Measurements from ENCODE around the gene TUBB2B.
"Not testable (repeated sequence)": the region's sequence is repeated elsewhere in the genome, so short reads cannot be mapped to it uniquely, and the experiment has no call there.

The TUBB2B gene

DNA sequence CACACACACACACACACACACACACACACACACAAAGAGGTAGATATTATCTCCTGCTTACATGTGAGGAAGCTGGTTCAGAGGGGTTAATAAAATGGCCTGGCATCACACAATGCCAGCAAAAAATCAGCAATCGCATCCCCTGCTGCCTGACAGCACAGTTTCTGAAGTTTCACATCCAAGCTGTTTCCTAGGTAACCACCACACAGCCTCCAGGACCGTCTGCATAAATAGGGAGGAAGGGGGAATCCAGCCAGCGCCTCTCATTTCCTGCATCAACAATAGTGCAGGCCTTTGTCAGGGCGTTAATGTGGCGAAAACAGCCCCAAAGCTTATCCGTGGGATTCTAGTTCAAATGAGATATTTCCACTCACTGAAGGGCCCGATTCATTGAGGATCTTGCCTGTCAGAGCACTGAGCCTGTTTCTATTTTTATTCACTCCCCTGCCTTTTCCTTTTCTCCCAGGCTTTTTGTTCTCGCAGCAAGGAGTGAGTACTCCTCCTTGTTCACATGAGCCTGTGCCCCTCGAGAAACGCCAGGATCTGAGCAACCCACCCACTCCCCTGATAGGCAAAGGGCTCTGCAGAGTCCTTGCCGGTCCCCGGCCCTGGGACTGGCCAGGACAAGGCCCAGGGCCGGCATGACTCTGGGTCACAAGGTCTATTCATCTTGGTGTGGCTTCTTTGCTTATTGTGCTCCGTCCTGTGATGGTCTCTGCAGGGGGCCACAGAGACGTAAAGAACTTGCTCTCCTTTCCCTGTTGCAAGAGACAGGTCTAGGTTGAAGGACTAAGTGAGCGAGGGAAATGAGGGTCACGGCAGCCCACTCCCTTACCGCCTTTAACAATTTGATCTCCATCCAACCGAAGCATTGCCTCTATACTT is 32.7 kb downstream of the TUBB2B start:
- in situ Hi-C loops (cut with MboI; ENCODE audit: low sequenced_read_pairs) = no loop called here

DNA sequence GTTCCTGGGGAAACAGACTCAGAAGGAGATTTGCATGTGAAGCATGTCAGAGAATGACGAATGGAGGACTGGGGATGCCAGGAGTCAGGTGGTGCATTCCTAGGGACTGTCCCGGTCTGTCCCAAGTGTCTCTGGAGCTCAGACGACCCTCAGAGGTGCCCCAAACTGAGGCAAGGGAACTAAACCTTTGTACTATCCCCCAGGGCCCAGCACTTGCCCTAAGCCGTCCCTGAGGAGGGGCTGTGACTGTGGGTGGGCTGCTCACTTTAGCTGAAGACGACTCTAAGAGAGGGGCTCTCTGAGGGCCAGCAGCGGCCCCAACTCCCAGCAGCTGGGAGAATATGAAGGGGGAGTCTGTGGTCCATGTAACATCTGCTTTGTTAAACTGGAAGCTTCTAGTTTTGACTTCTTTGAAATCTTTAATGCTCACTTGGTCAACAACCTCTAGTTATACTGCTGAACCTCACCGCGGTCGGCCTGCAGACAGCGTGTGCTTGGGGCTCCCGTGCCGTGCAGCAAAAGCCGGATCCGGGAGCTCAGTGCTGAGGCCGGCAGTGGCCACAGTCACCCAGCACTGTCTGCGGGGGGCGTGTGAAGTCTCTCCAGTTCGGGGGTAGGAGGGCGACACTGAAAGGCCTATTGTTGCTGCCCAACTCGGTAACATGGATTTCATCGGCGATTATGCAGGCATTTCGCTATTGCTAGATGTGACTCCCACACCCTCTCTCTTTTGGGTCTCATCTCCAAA is 34.2 kb downstream of the TUBB2B start:
- in situ Hi-C loops (cut with MboI; ENCODE audit: low sequenced_read_pairs) = no loop called here

DNA sequence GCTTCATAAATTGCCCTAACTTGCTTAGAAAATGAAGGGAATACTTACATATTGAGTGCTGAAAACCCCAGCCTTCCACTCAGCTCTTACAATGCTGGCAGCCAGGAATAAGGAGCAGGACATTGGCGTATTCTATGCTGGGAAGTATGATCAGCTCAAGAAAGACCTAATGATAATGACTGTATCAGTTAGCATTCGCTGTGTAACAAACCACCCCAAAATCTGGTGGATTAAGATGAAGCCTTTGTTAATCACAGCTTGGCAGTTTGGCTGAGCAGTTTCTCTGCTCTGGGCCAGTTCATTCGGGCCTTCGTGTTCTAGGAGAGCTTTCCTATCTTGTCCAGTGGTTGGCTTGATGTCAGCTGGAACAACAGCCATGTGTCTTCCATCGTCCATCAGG is 36.7 kb downstream of the TUBB2B start:
- in situ Hi-C loops (cut with MboI; ENCODE audit: low sequenced_read_pairs) = no loop called here

DNA sequence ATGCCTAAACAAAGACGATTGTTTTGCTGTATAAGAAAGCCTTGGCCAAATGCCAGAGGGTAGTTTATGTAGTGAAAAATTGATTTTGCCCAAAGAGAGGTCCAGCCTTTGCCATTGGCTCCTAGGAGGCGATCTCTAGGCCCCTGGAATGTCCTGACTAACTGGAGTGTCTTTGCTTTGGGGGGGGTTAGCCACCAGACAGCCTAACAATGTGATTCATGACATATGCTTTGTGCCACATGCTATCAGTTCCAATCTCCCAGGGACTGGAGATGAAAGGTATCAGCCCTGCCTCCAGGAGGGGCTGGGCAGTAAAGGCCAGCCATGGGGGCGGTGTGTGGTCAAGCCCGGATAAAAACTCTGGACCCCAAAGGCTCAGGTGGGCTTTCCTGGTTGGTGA is 37.4 kb downstream of the TUBB2B start:
- in situ Hi-C loops (cut with MboI; ENCODE audit: low sequenced_read_pairs) = no loop called here

DNA sequence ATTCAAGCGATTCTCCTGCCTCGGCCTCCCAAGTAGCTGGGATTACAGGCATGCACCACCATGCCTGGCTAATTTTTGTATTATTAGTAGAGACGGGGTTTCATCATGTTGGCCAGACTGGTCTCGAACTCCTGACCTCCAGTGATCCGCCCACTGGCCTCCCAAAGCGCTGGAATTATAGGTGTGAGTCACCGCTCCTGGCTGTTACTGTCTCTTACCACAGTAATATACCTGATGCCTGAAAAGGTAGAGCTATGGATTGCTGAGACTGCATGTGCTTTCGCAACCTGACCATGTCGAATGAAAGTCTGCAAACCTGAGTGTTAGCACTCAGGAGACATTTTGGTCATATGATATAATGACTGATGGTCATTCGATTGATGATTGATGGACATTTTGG is 38.3 kb downstream of the TUBB2B start:
- in situ Hi-C loops (cut with MboI; ENCODE audit: low sequenced_read_pairs) = not testable (repeated sequence)

DNA sequence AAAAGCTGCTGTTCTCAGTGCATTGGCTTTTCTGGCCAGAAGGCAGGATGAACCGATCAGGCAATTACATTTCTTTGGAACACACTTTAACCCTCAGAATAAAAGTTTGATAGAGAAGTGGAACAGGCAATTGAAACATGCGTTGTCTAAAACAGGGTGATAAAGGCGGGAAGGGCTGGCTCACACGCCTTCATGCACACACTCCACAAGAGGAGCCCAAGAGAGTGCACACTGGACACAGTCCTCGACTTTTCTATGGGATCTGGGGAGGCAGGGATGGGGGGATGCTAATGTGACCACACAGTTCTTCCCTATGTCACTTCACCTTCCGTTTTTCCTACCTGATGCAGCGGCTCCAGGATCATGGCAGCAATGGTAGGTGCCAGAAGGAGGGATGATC is 39.2 kb downstream of the TUBB2B start:
- in situ Hi-C loops (cut with MboI; ENCODE audit: low sequenced_read_pairs) = no loop called here

DNA sequence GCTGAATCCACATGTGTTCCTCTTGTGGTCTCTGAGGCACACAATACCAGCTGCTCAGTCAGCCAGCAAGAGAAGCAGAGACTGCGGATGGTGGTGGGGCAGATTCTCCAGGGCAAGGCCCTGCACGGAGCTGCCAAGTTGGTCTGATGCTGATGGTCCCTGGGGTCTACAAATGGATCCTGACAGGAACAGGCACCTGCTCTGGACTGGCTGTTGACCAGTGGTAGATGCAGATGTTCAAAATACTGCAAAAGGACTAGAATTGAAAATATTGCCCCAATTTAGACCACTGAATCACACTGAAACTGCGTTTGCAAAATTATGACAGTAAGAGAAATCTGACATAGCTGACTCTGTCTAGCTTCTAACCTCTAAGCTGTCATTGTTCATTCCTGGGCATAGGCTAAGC is 40.5 kb downstream of the TUBB2B start:
- in situ Hi-C loops (cut with MboI; ENCODE audit: low sequenced_read_pairs) = no loop called here

DNA sequence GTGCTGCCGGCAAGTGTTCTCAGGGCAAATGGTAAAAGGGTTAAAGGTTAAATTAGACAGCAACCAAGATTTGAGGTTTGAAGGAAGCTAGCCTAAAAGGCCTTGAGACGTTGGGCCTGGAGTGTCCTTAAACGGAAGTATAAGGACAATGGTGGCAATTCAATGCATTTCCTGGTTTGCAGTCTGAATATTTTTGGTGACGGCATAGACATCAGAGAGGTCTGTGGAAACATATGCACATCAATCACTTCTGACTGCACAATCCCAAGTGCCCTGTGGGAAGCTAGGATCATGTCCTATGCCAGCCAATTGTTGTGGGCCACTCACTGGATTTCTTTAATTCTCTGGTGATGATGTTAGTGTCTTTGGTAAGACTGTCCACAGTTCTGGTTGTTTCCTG is 44.4 kb downstream of the TUBB2B start:
- in situ Hi-C loops (cut with MboI; ENCODE audit: low sequenced_read_pairs) = no loop called here

DNA sequence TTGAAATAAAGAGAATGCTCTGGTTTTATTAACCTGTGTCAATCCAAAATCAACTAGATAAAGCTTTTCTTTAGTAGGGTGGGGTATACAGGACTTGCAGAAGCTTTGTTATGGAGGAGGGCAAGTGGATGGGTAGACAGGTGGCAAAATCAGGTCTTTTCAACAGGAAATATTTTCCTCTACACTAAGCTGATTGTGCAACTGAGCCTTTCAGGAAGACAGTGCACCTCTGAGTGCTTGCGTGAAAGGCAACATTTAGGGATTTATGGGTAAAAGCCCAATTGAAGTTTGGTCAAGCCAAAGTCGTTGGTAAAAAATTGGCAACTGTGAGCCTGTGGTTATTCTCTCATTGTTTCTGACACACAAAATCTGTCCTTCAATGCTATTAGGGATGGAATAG is 46.3 kb downstream of the TUBB2B start:
- in situ Hi-C loops (cut with MboI; ENCODE audit: low sequenced_read_pairs) = no loop called here

DNA sequence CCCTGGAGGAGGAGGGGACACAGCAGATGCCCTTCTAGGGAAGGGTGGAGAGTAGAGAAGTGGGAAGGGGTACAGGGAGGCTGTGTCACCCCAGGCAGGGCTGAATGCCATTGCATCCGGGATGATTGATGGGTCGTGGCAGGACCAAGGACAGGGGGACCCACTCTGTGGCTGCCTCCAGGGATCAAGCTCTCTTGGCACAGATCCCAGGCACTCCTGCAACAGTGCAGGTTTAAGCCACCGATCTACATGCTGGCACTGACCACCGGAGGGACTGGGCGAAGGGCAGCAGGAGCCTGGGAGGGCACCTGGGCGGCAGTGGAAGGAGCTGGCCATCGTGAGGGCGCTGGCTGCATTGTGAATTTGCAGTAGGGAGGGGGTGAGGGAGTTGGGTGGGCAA is 47.5 kb downstream of the TUBB2B start:
- in situ Hi-C loops (cut with MboI; ENCODE audit: low sequenced_read_pairs) = not testable (repeated sequence)

DNA sequence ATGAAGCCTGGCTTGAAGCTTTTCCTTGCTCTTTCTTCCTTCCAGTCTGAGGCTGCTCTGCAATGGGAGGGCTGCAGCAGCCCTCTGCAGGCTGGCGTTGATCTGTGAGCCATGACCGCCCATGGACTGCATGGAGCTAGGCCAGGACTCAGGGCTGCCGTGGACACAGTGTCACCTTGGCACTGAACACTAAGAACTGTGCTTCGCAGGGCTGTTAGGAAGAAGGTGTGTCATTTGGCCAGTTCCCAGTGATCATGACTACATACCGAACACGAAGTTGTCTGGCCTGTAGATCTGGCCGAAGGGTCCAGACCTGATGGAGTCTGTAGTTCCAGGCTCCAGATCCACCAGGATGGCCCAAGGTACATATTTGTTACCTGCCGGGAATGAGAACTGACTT is 48.8 kb downstream of the TUBB2B start:
- in situ Hi-C loops (cut with MboI; ENCODE audit: low sequenced_read_pairs) = not testable (repeated sequence)

DNA sequence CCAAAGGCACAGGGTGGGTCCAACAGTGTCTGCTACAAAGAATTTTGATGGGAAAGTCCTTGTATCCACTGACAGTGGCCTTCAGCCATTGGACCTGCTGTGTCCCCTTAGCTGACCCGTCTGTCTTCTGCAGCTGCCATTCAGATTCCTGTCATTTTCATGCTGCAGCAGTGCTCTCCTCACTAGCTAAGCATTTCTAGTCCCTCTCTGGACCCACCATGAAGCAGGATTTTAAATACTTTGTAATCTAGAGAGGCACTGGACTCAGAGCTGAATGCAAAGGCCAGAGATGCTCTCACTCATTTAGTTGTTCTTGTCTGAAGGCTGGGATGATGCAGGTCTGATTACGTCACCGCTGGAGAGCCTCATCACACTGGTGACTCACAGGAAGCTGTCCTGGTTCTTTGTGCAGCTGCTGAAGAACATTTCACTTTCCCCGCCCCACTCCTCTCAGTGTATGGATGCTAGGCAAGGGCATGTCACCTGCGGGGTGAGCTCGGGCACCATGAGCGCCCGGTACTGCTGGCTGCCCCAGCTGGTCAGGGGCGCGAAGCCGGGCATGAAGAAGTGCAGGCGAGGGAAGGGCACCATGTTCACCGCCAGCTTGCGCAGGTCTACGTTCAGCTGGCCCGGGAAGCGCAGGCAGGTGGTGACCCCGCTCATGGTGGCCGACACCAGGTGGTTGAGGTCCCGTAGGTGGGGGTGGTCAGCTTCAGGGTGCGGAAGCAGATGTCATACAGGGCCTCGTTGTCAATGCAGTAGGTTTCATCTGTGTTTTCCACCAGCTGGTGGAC is 50.7 kb downstream of the TUBB2B start:
- in situ Hi-C loops (cut with MboI; ENCODE audit: low sequenced_read_pairs) = no loop called here

DNA sequence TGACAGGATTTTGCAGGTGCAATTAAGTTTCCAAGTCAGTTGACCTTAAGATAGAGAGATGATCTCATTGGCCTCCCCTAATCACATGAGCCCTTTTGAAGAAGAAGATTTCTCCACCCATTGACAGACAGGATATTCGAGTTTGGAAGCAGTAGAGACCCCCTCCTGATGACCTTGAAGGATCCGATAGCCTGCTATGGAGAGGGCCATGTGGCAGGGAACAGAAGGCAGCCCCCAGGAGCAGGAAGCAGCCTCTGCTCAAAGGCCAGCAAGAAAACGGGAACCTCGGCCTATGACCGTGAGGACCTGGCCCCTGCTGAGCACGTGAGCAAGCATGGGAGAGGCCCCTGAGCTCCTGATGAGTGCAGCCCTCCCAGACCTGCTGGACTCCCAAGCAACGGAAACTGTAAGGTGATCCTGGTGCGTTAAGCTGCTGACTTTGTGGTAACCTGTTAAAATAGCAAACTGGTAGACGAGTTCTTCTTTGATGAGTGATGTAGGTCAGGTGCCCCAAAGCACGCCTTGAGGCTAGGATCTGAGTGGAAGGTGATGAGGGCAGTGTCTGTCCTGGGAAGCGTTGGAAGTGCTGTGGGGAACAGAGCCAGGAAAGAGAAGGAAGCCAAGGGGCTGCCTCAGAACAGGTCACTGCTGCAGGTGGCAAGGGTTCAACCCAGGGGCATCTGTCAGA is 51.6 kb downstream of the TUBB2B start:
- in situ Hi-C loops (cut with MboI; ENCODE audit: low sequenced_read_pairs) = no loop called here

Data from HL-60/S4 (cell line).